ENCODE measurements around the gene MUC6.

MUC6 gene

DNA sequence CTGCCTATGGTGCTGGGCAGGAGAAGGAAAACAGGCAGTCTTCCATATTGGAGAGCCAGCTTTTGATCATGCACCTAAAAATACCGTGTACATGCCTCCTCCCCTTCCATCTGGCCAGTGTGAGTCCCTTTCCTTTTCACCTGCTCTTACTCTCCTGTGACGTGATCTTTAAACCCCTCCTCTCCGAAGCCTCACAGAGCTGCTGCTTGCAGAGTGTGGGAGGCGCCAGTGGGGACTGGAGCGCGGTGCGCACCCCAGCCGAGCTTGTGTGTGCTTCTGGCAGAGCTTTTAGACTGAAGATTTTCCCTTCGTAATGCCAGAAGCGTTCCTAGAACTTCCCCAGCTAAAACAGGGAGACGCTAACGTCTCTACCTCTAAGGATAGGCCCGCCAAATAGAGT is 29.8 kb downstream of the MUC6 start:
- DNase-seq: peak; percentile 53

DNA sequence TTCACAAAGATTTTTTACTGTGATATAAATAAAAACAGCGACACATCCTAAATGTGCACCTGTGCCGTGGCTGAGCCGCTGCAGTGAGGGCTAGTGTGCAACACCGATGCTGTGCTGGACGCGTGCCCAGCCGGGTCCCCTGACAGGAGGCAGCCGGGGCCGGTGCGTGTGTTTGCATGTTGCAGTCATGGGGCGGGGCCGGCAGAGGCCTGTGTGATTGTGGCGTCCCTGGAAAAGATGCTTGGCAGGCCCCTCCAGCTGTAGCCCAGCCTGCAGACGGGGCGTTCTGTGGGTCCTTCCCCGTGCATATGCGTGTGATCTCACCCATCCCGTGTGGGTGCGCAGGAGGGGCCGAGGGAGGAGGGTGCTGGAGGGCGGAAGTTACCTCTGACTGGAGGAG is 30.6 kb downstream of the MUC6 start:
- DNase-seq: peak; percentile 86

GRCh38 chr11:1003159-1003558 is 33.4 kb downstream of the MUC6 start:
- no peak for DNase-seq

- DNase-seq: no peak
Measured at GRCh38 chr11:1002406-1002984, 34.0 kb downstream of the MUC6 start.

- DNase-seq: no peak
Measured at GRCh38 chr11:1001617-1002405, 34.7 kb downstream of the MUC6 start.

- no peak for DNase-seq
Measured at GRCh38 chr11:1000357-1001278, 35.9 kb downstream of the MUC6 start.

- no peak for DNase-seq
Measured at GRCh38 chr11:999009-999408, 37.5 kb downstream of the MUC6 start.

DNA sequence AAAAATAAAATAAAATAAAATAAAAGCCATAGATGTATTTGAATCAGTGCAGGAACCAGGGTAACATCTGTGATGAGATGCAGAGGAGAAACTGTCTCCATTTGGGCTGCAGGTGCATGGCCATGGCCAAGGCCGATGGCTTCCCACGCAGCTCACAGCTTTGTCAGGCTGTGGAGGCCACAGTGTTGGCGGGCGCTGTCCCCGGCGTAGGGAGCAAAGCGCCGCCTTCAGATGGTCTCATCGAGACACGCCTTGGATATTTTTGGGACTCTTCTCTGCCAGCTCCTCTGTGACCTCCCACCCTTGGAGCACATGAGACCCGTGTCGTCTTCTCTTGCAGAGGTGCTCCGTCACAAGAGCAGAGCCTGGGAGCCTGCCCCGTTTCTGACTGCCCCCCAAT is 38.6 kb downstream of the MUC6 start:
- no peak for DNase-seq

DNA sequence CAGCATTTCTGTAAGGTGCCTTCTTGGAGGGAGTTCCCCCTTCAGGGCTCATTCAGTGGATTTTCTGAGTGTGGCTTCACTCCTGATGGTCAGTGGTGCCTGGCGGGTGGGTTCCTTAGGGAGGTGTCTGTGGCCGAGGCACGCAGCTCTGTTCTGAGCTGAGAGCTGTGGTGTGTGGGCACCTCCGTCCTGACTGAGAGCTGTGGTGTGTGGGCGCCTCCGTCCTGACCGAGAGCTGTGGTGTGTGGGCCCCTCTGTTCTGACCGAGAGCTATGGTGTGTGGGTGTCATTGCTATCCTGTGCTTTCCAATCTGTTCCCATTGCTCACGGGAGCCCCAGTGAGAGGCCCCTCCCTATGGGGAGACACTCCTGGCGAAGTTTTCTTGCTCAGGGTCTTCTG is 39.8 kb downstream of the MUC6 start:
- no peak for DNase-seq

DNA sequence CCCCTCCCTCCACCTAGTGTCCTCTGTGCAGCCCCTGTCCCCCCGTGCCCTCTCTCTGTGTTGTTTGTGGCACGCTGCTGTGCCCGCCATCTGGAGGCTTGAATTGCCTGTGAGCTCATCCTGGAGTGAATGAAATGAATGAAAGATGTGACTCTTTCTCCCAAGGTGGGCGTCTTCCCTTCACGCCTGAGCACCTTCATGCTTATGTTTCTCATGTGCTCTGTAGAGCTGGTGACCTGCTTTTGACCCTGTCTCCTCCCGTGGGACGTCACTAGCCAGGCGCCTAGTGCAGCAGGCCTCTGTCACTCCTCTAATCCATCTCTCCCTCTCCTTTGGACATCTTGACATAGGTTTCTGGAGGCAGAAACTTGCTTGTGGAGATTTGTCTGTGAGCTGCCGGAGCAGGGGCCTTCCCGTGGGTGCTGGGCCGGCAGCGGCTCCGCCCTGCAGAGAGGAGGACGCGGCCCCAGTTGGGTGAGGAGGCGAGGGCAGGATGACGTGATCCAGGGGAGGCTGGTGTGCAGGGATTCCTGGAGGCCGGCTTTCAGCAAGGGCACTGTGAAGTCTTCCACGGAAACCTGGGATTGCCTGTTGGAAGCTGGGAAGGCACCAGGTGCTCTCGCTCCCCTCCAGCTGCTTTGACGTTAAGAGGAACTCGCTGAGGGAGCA is 40.6 kb downstream of the MUC6 start:
- DNase-seq: peak; percentile 96

DNA sequence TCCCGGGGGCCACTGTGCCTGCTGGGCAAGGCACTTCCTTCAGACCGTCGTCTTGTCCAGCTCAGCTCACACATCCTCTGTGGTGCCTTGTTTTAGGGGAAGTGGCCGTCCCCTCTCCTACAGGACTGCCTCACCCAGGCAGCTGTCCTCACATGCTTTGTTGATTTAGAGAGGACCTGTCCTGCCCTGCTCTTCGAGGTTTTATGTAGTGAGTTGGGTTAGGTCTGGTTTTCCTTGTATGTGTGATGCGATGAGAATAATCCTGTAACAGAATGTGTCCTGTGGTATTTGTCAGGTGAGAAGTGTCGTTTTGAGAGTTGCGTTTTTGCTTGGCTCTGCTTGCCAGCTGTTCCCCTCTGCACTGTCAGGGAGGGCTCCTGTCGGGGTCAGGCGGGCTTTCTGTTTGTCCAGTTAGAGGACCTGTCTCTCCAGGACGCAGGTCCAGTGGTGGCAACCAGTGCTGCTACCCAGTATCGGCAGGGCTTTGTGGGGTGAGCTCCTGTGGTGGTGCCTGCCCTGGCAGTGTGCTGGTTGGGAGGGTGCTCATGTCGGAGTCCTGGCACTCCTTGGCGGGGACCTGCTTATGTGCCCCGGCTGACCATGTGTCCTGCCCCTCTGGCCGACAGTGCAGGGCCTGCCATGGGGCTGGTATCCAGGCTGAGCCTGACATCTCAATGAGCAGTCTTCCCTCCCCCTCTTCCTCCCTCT is 41.3 kb downstream of the MUC6 start:
- peak; percentile 3 for DNase-seq

GRCh38 chr11:993632-994167 is 42.8 kb downstream of the MUC6 start:
- no peak for DNase-seq

DNA sequence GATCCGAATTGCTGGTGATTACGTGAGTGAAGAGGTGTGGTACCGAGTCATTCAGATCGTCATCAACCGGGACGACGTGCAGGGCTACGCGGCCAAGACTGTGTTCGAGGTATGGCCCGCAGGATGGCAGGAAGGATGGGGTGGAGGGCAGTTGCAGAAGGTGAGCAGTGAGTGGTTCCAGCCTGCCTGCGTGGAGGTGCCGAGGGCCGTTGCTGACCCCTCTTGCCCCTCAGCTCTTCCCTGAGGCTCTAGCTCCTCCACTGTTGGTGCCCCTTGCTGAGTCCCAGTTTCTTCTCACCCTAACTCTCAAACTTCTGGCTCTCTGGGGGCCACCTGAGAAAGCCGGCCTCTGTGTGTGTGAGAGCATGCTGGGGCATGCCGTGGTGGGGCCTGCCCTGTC is 43.9 kb downstream of the MUC6 start:
- DNase-seq: no peak

GRCh38 chr11:991711-992307 is 44.7 kb downstream of the MUC6 start:
- no peak for DNase-seq

- no peak for DNase-seq
Measured at GRCh38 chr11:991034-991433, 45.5 kb downstream of the MUC6 start.

DNA sequence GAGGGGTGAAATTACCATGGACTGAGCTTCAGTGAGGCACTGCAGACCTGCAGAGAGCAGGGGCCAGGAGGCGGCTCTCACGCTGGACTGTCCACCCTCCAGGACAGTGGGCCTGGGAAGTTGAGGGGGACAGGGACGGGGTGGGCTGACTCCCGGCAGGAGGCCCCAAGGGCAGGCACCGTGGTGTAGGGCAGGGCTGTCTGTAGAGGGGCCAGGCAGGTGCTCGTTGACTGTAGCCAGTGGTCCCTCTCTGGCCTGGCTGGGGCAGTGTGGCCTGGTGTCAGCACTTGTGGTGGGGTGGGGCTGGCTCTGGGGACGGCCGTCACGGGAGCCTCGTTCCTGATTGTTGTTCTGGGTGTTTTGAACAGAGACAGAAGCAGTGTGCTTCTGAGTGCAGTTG is 46.4 kb downstream of the MUC6 start:
- DNase-seq: no peak

DNA sequence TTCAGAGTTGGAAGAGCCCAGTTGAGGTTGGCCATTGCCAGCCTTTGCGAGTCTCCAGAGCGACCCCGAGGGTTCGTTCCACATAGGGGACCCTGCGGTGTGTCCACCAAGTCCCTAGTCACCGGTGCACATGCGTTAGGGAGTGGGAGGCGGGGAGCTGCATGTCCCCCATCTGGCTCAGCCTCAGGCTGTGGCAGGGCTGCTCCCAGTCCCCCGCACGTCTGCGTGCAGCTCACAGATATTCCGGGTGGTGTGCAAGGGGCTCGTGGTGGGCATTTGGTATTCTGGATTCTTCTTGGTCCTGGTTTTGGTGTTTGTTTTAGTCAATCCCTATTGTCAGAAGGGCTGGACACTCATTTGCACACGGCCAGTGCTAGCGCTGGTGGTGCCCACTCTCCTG is 48.8 kb downstream of the MUC6 start:
- DNase-seq: no peak

- DNase-seq: no peak
Measured at GRCh38 chr11:986952-987305, 49.6 kb downstream of the MUC6 start.

DNA sequence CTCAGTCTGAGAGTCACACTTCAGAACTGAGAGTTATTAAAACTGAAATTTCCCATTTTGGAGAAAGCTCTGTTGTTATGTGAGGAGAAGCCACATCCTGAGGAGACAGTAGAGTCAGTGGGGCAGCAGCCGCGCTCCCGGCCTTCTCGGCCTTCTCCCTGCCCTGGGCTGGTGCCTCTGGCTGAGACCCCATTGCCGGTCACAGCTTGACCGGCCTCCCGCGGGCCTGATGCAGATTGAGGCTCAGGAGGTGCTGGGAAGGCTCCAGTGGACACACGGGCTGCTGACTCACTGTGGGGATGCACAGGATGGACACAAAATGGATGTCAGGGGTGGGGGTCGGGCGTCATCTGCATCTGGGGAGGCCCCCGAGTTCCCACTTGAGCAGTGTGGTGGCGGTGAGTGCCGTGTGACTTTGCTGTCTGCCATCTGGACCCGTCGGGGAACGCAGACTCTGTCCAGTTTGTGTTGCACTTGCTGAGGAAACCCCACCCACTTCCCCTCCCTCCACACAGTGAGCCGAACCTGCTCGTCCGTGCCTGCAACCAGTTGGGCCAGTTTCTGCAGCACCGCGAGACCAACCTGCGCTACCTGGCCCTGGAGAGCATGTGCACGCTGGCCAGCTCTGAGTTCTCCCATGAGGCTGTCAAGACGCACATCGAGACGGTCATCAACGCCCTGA is 50.1 kb downstream of the MUC6 start:
- DNase-seq: no peak

DNA sequence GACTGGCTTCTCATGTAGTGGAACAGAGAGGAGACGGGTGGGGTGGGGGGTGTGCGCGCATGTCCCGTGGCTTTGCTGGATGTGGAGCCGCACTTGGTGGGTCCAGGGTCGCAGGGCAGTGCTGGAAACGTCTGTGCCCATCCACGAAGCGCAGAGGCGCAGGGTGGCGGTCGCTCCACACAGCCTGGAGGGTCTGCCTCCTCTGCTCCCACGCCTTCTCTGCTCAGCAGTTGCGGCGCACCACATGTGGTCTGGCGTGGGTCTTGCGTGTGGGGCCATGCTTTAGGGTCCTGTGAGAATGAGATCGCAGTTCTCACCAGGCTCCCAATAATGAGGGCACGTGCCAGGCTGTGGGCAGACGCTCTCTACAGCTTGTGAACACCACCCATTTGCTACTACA is 50.7 kb downstream of the MUC6 start:
- no peak for DNase-seq

- DNase-seq: no peak
Measured at GRCh38 chr11:985406-985805, 51.1 kb downstream of the MUC6 start.
